Urothelium cell line (cell line): ENCODE measurements around the gene CLTRN.
"Not testable (repeated sequence)": the region's sequence is repeated elsewhere in the genome, so short reads cannot be mapped to it uniquely, and the experiment has no call there.

Source experiments
- DNase-seq: peaks from one replicate; pipeline ENCODE4 v3.0.0; 2011; ENCODE audit warnings: low spot score, mixed read lengths
- FAIRE-seq: peaks from 2 replicates; lab custom pipeline; 2011; peaks lifted over from hg19 to GRCh38; lab: Jason Lieb, UNC

The CLTRN gene

GRCh38 chrX:15654804-15655203 is 9.8 kb downstream of the CLTRN start:
- not testable (repeated sequence) for FAIRE-seq, DNase-seq

GRCh38 chrX:15653961-15654360 is 10.6 kb downstream of the CLTRN start:
- DNase-seq (no peak), FAIRE-seq (no peak)

- not testable (repeated sequence) for DNase-seq, FAIRE-seq
Observed at GRCh38 chrX:15647510-15647909, 17.1 kb downstream of the CLTRN start.

- no peak for FAIRE-seq
Observed at GRCh38 chrX:15646543-15646942, 18.1 kb downstream of the CLTRN start.

GRCh38 chrX:15646031-15646430 is 18.6 kb downstream of the CLTRN start:
- no peak for FAIRE-seq
- no peak for DNase-seq

More at GRCh38 chrX:15646543-15646942, 18.1 kb downstream of the CLTRN start:
- DNase-seq: no peak

GRCh38 chrX:15645266-15645665 is 19.3 kb downstream of the CLTRN start:
- DNase-seq: no peak
- no peak for FAIRE-seq

GRCh38 chrX:15644560-15644872 is 20.1 kb downstream of the CLTRN start:
- FAIRE-seq: no peak
- no peak for DNase-seq

- DNase-seq (no peak), FAIRE-seq (no peak)
Observed at GRCh38 chrX:15643786-15644559, 20.6 kb downstream of the CLTRN start.

- FAIRE-seq (no peak), DNase-seq (no peak)
Observed at GRCh38 chrX:15631637-15632036, 33.0 kb downstream of the CLTRN start.

- DNase-seq: no peak
- FAIRE-seq: no peak
Observed at GRCh38 chrX:15623054-15623453, 41.6 kb downstream of the CLTRN start.

GRCh38 chrX:15619053-15619755 is 45.4 kb downstream of the CLTRN start:
- FAIRE-seq (no peak), DNase-seq (peak; percentile 27)

- FAIRE-seq (no peak), DNase-seq (no peak)
Observed at GRCh38 chrX:15617111-15617510, 47.5 kb downstream of the CLTRN start.

GRCh38 chrX:15616531-15616930 is 48.1 kb downstream of the CLTRN start:
- DNase-seq (no peak), FAIRE-seq (no peak)

- DNase-seq: no peak
- no peak for FAIRE-seq
Observed at GRCh38 chrX:15607067-15607466, 57.5 kb downstream of the CLTRN start.

GRCh38 chrX:15606136-15606535 is 58.5 kb downstream of the CLTRN start:
- DNase-seq (no peak), FAIRE-seq (no peak)

GRCh38 chrX:15605226-15605625 is 59.4 kb downstream of the CLTRN start:
- FAIRE-seq (no peak), DNase-seq (no peak)

GRCh38 chrX:15602761-15603160 is 61.8 kb downstream of the CLTRN start:
- no peak for FAIRE-seq
- DNase-seq: no peak

- DNase-seq: no peak
- FAIRE-seq: no peak
Observed at GRCh38 chrX:15601932-15602331, 62.7 kb downstream of the CLTRN start.

GRCh38 chrX:15600745-15601144 is 63.9 kb downstream of the CLTRN start, which contains the start of gene ACE2:
Gene ACE2, minus strand, starts transcription at chrX:15600960. Its CDS starts 49 bp downstream, at chrX:15600911.
- DNase-seq (no peak), FAIRE-seq (no peak)

GRCh38 chrX:15600049-15600448 is 64.6 kb downstream of the CLTRN start:
- DNase-seq (no peak), FAIRE-seq (no peak)

- FAIRE-seq (no peak), DNase-seq (no peak)
Observed at GRCh38 chrX:15599461-15599860, 65.1 kb downstream of the CLTRN start.

GRCh38 chrX:15598026-15598425 is 66.6 kb downstream of the CLTRN start:
- DNase-seq: no peak
- no peak for FAIRE-seq
